ENCODE data around the gene STX18. TPM values are rescaled to one million over a fixed set of nuclear protein-coding genes. Genes with fewer than 3 reads are reported as not detected.

The STX18 gene
- total and polyA plus RNA-seq, 10 of the 15 experiments (the other 5 are each of a cell fraction or from before 2014, with no cell fraction given) = 8.2 to 46.6 (median 31.1) TPM

DNA sequence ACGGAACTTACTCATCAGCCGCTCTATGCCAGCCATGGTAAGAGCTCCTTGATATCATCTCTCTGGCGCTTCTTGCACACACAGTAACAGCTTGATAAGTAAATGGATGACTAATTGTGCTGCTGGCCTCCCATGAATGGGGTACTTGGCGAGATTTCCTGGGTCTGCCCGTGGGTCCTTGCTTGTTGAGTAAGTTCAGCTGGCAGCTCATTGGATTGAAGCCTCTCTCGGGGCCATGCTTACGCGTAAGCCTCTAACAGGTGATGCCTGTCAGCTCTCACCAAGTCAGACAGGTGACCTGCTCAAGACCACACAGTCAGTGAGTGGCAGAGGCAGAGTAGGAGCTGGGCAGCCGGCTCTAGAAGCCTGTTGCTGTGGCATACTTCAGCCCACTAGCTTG, 147.2 kb downstream of the STX18 start:
- Histone ChIP-seq H4K20me1 (ENCODE audit: control insufficient read depth, insufficient read depth) (no peaks in the 10 kb centered on the region), H3K4me1 (ENCODE audit: control insufficient read depth, insufficient read depth, low read length) (no peaks in the 10 kb centered on the region), H3K4me2 (ENCODE audit: control insufficient read depth, insufficient read depth) (no peak overlapping the region), H3K9me3 (replicated peaks; ENCODE audit: control insufficient read depth, insufficient read depth, low read length) (no peaks in the 10 kb centered on the region), H2AFZ (ENCODE audit: control insufficient read depth, low read depth, low read length) (no peak overlapping the region), H3K27ac (ENCODE audit: control insufficient read depth, insufficient read depth) (no peak overlapping the region), H3K36me3 (ENCODE audit: control insufficient read depth in 2 of 2, insufficient read depth in 2 of 2, low read length in 1 of 2) (no peaks in the 10 kb centered on the region), H3K79me2 (ENCODE audit: control insufficient read depth, insufficient read depth, low read length) (no peaks in the 10 kb centered on the region), H3K9ac (ENCODE audit: control insufficient read depth, insufficient read depth, low read length) (no peak overlapping the region), H3K27me3 (replicated peaks in 1 of 2; ENCODE audit: control insufficient read depth in 2 of 2, insufficient read depth in 2 of 2, low read length in 1 of 2) (peaks cover 0 to under 1% of the 10 kb centered on the region in 2 experiments; a peak in 2 of 4 replicates), H3K4me3 (no peak overlapping the region)
- intact Hi-C loops (cut with micrococcal nuclease; ENCODE audit: unreplicated experiment) (no loop called here), in situ Hi-C loops (cut with MboI) (no loop called here)
- FAIRE-seq (no peak), DNase-seq (ENCODE audit: low read depth, low spot score) (no peak), ATAC-seq (no peak)
- SMC1A ChIA-PET (ENCODE audit: uncharacterized antibody, unreplicated experiment) = no interaction called here
- TF ChIP-seq MXI1 (IDR thresholded peaks at IDR 0.05; ENCODE audit: low read depth, low read length) (no peak), CBFB (IDR thresholded peaks at IDR 0.05; ENCODE audit: low read depth) (no peak), ZNF207 (IDR thresholded peaks at IDR 0.05; ENCODE audit: borderline replicate concordance) (no peak), RB1 (IDR thresholded peaks at IDR 0.05; ENCODE audit: borderline replicate concordance) (no peak)
- TF ChIP-seq, protein P1, sequence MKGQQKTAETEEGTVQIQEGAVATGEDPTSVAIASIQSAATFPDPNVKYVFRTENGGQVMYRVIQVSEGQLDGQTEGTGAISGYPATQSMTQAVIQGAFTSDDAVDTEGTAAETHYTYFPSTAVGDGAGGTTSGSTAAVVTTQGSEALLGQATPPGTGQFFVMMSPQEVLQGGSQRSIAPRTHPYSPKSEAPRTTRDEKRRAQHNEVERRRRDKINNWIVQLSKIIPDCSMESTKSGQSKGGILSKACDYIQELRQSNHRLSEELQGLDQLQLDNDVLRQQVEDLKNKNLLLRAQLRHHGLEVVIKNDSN (IDR thresholded peaks at IDR 0.05; ENCODE audit: borderline replicate concordance, extremely low read length, insufficient read depth, low read depth, low read length) = no peak
- CTCF ChIA-PET = interaction anchor here (0.6 to 0.8 kb wide), 2 partner anchors 17 to 1606 kb away, joined by 3 read pairs; no protein-coding TSS in a partner anchor
- 44% methylated on average over 9 of the region's 9 CpGs for WGBS (ENCODE audit: insufficient coverage, insufficient replicate concordance, low lambda C conversion rate, missing lambda C conversion rate)
- BruUV-seq (replicated peaks) = no TSS peak
- POLR2A ChIA-PET = no interaction called here
- RAD21 ChIA-PET (ENCODE audit: unreplicated experiment) = no interaction called here

DNA sequence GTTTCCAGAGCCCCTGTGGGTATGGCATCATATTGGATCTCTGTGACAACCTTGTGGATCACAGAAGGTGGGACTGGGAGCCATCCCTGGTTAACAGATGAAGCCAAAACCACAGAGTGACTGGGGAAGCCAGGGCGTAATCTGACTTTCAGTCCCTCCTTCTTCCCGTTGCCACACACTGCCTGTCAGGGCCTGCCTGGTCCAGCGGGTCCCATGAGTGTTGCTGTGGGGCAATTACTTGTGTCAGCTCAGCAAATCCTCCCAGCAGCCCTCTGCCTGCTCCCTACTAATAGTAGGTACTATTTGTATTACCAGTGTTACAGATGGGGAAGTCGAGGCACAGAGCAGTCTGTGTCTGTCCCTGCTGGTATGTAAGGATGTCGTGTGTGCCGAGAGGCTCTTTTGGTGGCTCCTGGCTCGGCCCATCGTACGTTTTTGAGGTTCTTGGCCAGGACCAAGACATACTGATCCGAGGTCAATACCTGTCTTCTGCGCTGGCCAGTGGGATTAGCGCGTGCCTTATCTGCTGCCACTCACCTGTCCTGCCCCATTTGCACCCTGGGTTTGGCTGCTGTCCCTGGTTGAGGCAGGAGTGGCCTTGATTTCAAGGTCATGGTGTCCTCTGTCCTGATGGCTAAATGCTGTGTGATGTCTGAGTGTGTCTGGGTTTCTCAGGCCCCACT, 149.2 kb downstream of the STX18 start:
- TF ChIP-seq HDAC2 (IDR thresholded peaks at IDR 0.05) = no peak
- TF ChIP-seq RB1 (IDR thresholded peaks at IDR 0.05; ENCODE audit: borderline replicate concordance) = no peak
- no peaks in the 10 kb centered on the region for H4K20me1 ChIP-seq (ENCODE audit: control insufficient read depth, insufficient read depth)
- ATAC-seq (no peak), FAIRE-seq (no peak), DNase-seq (ENCODE audit: low read depth, low spot score) (no peak)
- H3K4me2 ChIP-seq (ENCODE audit: control insufficient read depth, insufficient read depth) = no peak overlapping the region
- RAD21 ChIA-PET (ENCODE audit: unreplicated experiment) = no interaction called here
- no peaks in the 10 kb centered on the region for H3K79me2 ChIP-seq (ENCODE audit: control insufficient read depth, insufficient read depth, low read length)
- in situ Hi-C loops (cut with MboI) = no loop called here
- no peak overlapping the region for H3K4me3 ChIP-seq
- POLR2A ChIA-PET = no interaction called here
- H3K27ac ChIP-seq (ENCODE audit: control insufficient read depth, insufficient read depth) = no peak overlapping the region
- SMC1A ChIA-PET (ENCODE audit: uncharacterized antibody, unreplicated experiment) = no interaction called here
- no peaks in the 10 kb centered on the region for H3K9me3 ChIP-seq (replicated peaks; ENCODE audit: control insufficient read depth, insufficient read depth, low read length)
- no TSS peak for BruUV-seq (replicated peaks)
- peaks cover 0 to 7% of the 10 kb centered on the region in 2 experiments for H3K27me3 ChIP-seq (replicated peaks in 1 of 2; ENCODE audit: control insufficient read depth in 2 of 2, insufficient read depth in 2 of 2, low read length in 1 of 2)
- CTCF ChIA-PET = no interaction called here
- no peaks in the 10 kb centered on the region for H3K4me1 ChIP-seq (ENCODE audit: control insufficient read depth, insufficient read depth, low read length)
- H3K9ac ChIP-seq (ENCODE audit: control insufficient read depth, insufficient read depth, low read length) = no peak overlapping the region
- no peaks in the 10 kb centered on the region for H3K36me3 ChIP-seq (ENCODE audit: control insufficient read depth in 2 of 2, insufficient read depth in 2 of 2, low read length in 1 of 2)
- H2AFZ ChIP-seq (ENCODE audit: control insufficient read depth, low read depth, low read length) = no peak overlapping the region
- WGBS (ENCODE audit: insufficient coverage, insufficient replicate concordance, low lambda C conversion rate, missing lambda C conversion rate) = 36% methylated on average over 13 of the region's 13 CpGs
- intact Hi-C loops (cut with micrococcal nuclease; ENCODE audit: unreplicated experiment) = no loop called here
